Measurements from ENCODE around the gene THSD4. TPM values are rescaled to one million over a fixed set of nuclear protein-coding genes. Genes with fewer than 3 reads are reported as not detected.
A peak's percentile ranks its signal among the peaks of the same experiment; 100 is the strongest.

Gene THSD4
- total RNA-seq, 2 donors from 2014 or later, result 39.8 to 68.3 TPM

DNA sequence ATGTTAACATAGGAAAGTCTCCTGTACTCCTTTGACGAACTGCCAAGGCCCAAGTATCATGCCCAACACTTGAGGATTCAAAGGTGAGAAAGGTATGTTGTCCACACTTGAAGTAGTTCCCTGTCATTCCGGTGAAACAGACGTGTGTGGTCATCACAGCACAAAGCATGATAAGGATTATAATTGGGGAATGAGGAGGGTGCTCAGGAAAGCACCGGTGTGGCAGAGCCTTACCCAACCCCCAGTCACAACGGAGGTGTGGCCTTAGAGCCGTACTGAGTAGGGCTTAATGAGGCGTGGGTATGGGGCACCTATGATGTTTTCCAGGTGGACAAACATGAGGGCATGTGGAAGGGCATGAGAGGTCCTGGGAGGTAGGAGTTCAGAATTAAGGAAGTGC lies 492.1 kb downstream of the THSD4 start:
- no peak for DNase-seq
- intact Hi-C loops (cut with DNase I), result no loop called here

DNA sequence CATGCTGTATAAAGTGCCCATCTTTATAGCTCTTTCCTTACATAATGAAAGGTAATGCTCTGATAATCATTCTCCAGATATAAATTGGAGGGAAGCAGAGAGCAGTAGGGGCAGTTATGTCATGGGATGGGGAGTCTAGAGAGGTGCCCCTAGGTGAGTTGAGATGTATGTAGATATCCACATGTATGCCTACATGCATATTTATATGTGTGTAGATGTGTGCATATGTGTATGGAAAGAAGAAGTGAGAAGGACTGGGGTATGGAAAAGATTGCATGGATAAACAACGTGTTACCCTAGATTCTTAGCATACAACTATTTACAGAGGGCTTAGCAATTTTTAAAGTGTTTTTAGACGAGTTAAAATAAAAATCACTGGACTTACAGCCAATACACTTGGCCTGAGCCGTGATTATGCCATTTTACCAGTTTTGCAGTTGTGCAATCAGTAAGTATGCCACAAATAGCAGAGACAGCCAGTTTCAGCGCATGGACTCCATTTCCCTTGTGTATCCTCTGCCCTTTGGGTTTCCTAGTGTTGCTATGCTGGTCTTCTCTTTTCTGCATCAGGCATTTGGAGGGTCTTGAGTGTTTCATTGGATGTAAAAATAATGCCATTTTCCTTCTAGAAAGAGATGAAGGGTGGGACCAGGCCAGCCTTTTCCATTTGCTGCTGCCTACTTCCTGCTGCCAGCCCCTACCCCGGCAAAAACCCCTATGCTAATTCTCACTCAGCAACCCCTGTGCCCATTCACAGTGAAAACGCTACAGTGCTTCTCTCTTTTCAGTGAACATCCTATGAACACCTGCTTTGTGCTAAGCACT lies 495.7 kb downstream of the THSD4 start:
- ATAC-seq (peak in 1 of 2 donors; percentile 62), DNase-seq (no peak)
- intact Hi-C loops (cut with DNase I), result no loop called here

More for the DNA sequence above, 492.1 kb downstream of the THSD4 start:
- no peak for ATAC-seq

DNA sequence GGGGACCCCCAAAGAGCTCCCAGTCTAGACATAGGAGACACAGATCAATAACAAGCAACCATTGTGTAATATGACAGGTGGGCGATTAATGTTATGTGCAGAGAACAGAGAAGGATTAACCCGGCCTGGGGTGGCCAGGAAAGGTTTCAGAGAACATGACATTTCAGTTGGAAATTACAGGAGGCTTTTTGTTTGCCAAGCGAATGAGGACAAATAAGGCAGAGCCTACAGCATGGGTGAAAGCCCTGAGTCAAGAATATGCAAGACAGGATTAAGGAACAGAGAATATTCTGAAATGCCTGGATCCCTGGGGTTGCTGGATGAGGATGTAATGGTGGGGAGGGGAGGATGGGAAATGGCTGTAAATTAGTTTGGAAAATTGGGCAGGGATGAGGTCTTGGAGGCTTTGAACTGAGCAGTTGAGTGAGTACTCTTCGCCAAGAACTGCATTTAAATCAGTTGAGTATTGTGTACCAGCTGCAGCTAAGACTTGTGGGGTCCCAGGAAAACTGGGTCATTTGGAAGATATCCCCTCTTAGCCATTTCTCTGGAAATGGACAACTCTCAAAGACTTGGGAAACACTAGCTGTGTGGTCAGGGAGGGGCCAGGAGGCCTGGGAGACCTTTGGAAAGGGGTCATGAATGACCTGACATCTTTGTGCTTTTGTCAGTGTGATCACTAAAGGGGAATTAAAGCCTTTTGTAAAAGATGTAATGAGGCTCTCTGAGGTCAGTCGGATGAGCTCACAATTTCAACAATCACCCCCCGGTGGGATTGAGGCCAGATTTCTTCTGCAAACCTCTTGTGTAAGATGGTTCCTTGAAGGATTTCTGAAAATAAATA lies 496.5 kb downstream of the THSD4 start:
- DNase-seq (no peak), ATAC-seq (peak in 1 of 2 donors; percentile 58)
- intact Hi-C loops (cut with DNase I), result no loop called here

DNA sequence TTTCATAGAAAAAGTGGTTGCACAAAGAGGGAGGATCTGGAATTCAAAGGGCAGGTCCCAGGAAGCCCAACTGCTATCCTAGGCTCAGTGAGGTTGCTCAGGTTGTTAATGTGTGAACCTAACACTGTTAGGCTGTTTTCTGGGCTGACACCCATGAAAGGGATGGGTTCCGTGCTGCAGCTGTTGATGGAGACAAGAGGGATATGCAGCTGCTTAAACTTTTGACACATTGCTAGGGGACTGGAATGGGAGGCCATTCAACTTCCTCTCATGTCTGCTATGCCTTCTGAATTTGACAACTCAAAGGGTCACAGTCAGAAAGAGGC lies 497.1 kb downstream of the THSD4 start:
- intact Hi-C loops (cut with DNase I), result no loop called here
- no peak for DNase-seq
- no peak for ATAC-seq

DNA sequence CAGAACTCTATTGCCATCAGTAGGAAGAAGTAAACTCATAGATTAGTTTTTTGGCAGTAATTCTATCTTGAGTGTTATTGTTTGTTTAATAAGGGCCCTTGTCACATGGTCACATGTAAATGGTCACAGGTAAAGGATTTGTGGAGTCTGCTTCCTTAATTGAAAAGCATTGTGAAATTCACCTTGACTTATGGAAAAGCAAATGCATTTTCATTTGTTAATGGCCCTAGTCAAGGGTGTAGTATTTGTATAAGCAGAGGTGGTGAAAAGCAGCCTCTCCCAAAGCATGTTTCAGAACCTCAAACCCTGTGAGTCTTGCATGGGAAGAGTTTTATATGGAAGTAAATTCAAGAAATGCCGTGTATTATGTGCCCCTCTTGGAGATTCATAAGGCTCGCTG lies 497.6 kb downstream of the THSD4 start:
- DNase-seq (no peak), ATAC-seq (no peak)
- intact Hi-C loops (cut with DNase I), result no loop called here

DNA sequence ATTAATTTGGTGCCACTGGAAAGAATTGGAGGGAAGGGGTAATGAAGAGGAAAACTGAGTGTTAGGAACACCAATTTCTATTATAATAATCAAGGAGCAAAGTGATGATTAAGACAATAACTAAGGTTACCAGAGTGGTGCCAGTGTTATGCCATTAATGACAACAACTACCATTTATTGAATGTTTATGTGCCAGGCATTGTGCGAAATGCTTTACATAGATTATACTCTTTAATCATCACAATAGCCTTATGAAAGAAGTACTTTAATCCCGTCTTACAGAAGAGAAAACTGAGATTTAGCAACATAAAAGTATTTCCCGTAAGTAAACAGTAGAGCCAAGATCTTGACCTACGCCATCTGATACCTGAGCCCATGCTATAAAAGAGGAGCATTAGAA lies 507.8 kb downstream of the THSD4 start:
- DNase-seq, result no peak
- ATAC-seq, result no peak
- intact Hi-C loops (cut with DNase I), result no loop called here

DNA sequence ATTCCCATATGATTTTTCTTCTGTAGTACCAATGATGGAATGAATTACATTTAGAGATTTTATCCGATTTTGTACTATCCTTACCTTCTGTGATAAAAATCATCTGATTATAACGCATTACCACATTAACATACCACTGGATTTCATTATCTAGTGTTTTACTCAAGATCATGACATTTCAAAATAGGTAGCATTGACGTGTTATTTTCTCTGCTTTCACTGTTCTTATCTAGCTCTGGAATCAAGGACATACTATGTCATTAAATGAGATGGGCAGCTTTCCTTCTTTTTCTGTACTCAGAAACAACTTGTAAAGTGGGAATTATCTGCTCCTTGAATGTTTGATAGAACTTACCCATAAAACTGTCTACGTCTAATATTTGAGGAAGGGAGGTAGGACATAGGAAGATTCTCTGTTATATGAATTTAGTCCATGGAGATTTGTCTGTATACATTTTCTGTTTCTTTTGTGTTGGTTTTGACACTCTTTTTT lies 511.4 kb downstream of the THSD4 start:
- DNase-seq (no peak), ATAC-seq (no peak)
- intact Hi-C loops (cut with DNase I), result no loop called here

DNA sequence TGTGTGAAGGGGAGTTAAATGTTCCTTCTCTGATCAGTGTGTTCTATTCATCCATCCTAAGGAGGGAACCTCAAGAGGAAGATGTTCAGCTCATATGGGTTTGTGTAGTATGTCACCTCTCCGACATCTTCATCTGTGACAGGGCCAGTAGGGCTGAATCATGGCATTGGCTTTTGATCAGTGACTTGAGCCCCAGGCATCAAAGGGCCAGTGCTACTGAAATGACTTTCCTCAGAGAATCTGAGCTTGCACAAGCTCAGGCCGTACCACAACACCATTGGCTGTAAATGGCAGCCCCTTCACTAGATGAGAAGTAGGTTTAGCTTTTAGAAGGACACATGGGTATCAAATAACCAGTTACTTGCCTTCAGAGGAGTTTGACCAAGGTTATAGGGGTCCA lies 511.9 kb downstream of the THSD4 start:
- ATAC-seq, result no peak
- intact Hi-C loops (cut with DNase I), result no loop called here
- no peak for DNase-seq

DNA sequence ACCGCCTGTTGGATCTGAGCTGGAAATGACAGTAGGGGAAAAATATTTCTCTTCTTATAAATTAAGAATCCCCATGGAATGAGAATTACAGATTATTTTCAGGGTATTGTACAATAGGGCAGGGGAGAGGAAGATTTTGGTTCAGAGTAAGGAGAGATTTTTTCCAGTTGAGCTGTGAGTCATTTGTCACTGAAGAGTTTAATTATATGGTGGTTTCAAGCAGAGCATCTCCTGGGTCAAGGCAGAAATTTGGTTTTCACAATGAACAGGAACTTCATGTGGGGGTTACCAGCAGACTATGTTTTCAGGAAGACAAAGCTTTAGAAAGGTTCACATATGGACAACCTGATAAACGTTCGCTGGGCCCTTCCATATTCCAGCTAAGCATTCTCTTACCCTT lies 512.3 kb downstream of the THSD4 start:
- ATAC-seq, result no peak
- intact Hi-C loops (cut with DNase I), result no loop called here
- DNase-seq, result no peak

DNA sequence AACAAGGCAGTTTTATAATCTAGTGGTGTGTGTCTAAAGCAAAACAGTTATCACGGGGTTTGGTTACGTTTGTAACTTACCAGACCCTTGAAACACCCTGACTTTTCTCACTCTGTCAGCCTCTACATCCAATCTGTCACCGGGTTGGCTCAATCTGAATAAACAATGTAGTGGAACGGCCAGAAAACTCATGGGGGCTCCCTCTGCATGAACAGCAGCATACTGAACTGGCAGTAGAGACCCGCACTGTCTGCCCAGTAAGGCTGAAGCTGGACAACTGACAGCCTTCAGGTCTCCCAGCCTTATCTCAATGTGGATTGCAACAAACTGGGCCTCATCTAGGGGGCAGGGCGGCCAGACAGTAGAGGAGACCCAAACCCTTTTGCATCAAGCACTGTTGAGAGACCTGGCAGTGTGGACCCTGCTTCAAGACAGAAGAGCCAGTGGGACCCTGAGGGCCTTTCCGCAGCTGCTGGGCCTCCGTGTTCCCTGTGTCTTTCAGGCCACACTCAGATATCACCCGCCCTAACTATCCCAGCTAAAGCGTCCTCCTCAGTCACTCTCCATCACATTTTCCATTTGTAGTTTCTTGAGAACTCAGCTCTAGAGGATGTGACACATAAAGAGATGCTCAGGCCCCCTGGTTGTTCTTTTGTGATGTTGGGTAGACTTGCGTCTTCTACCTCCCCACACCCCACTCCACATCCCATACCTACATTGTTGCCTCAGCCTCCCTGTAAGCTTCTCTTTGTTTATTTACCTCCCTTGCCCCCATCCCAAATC lies 513.9 kb downstream of the THSD4 start:
- intact Hi-C loops (cut with DNase I), result no loop called here
- DNase-seq (no peak), ATAC-seq (peak in 1 of 2 donors; percentile 18)

DNA sequence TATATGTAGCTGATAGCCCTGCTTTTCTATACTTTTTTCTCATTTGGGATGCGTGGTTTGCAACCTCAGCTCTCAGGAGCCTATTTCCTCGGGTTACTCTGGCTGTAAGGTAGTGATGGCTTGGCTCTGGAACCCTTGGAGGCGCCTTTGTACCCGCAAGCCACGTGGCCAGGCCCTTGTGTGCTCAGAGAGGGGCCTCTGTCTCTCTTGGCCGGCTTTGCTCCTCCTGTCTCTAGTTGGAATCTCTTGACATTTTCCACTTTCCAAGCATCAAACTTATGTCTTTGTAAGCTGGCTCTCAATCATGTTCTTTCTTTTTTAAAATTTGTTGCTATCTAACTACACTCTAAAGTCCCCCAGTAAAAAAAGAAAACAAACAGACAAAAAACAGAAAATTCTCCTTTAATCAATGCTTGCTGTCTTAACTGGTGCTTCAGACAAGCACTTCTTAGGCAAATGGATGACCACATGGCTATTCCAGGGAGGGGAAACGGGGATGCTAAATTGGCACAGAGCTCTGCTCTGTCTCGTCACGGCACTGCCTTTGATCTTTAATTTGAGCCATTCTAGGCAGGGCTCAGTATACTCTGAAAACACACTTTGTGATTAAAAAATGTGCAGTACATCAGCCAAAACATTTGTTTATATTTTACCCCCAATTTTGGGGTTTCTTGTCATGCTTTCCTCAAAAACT lies 514.7 kb downstream of the THSD4 start:
- peak; percentile 32 to 65 for ATAC-seq
- DNase-seq, result no peak
- intact Hi-C loops (cut with DNase I), result no loop called here

DNA sequence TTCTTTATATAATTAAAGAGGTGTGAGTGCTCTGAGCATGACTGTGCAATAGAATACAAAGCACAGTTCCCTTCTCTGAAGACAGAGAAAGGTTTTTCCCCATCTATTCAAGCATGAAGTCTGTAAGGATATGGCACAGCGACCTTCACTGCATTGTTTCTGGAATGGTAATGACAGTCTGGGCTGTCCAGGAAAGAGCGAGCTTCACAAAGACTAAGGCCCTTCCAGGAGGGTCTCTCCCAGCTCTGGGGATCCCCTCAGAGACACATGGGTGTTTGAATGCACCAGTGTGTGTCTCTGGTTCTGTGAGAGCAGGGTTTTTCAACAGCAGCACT lies 515.2 kb downstream of the THSD4 start:
- no peak for DNase-seq
- ATAC-seq, result no peak
- intact Hi-C loops (cut with DNase I), result no loop called here

DNA sequence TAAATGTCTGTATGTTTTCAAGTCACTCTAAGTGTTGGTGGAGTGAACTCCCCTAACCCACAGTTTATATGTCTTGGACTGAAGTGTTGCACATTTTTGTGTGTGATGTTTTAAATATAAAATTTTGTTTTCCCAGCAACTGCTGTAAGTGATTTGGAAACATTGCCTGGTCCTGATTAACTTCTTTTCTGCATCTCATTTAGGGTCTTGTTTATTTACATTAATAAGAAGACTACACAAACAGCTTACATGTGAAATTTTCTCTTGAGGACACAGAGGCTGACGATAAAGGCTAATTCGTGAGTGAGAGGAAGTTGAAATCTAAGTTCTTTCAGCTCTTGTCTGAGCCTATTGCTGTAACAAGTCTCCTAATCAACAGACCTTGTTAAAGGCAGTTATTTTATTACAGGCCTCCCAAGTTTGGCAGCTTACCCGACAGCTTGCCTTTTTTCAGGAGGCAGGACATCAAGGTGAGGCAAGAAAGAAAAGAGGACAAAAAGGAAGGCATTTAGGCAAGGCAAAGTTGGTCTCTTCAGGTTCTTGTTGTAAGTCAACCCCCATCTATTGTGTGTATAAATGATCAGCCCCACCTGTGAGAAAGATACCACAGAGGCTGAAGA lies 517.4 kb downstream of the THSD4 start:
- intact Hi-C loops (cut with DNase I), result no loop called here
- ATAC-seq (no peak), DNase-seq (no peak)

DNA sequence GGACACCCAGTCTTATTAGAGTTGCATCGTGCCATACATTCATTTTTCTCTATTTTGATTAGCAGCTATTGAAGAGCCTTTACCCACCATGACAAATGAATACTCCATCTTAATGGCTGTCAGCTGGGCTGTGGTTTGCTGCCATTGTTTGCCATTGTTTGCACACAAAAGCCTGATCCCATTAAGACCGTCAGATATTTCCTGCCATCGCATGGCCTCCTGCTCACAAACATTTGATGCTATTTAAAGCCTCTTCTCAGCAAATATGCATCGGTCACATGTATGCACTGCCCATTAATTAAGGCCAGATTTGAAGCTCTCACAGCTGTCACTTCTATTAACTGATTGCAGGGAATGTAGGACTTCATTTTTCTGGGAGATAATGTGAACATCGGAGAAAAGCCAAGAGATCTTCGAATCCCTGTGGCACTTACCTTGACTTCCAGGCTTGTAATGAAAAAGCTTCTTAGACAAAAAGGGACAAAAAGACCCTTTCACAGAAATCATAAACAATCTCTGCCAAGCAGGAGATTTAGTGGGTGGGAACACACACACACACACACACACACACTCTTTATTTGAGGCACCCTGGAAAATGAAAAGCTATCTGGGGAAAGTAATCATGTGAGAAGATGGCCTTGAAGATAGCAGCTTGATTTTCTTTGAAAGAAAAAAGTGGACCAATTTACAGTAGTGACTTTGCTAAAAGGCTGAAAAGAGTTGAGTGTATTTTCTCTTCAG lies 519.7 kb downstream of the THSD4 start:
- intact Hi-C loops (cut with DNase I), result no loop called here
- ATAC-seq (no peak), DNase-seq (no peak)

DNA sequence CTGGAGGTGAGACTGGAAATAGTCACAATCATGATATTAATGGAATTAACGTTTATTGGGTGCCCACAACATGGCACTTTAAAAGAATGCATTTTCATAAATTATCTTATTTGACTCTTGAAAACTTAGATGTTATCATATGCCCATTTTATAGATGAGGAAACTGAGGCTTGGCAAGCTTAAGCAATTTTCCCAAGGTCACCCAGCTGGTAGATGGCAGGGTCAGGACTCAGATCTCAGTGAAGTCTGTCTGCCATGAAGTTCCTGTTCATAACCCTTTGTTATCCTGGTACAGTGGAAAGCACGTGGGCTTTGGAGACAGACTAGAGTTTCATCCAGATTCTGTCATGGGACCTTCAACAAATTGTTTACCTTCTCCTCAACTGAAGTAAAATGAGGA lies 520.5 kb downstream of the THSD4 start:
- ATAC-seq (no peak), DNase-seq (no peak)
- intact Hi-C loops (cut with DNase I), result no loop called here

DNA sequence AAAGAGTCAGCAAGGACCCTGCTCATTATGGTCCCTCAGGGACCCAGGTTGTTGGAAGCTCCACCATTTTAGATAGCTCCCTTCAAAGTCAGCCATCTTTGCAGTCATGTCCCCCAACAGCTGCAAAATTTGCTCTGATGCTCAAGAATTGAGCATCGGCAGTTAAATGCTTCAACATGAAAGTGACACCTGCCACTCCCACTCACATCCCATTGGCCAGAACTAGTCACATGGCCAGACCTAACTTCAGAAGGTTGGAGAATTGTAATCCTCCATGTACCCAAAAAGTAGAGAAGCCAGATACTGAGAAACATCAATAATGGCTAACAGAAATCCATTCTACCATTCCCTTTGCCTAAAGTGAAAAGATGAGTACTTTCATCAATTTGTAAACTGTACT lies 523.6 kb downstream of the THSD4 start:
- no peak for ATAC-seq
- DNase-seq, result no peak
- intact Hi-C loops (cut with DNase I), result no loop called here

DNA sequence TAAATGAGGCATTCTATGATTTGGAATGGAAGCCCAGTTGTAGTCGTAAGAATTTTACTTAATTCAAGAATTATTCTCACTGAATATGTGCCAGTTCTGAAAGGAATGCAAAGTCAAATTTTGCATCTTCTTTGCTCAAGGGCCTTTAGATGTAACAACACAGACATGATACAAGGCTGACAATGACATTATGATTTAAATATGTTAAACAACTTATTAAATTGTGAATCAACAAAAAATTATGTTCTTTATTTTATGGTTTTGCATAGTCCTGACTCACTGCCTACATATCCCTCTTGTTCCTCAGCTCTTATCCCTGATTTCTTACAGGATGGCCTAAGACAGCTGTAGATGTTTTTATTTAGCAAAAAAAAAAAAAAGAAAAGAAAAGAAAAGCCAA lies 524.2 kb downstream of the THSD4 start:
- DNase-seq (no peak), ATAC-seq (no peak)
- intact Hi-C loops (cut with DNase I), result no loop called here

DNA sequence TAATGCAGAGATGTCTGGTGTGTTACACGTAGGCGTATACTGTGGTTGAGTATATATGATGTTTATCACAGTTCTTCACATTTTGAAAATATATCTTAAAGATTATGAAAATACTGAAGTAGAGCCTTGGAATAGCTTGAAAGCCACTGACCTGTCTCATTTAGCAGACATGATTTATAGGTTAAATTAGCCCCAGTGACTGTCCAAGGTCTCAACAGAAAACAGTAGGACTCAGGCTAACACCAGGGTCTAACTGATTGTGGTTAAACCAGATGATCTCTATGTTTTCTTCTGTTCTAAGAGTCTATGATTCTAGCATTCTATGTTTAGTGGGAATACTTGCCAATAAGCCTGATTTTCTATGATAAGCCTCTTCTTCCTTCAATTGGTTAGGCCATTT lies 528.6 kb downstream of the THSD4 start:
- DNase-seq (no peak), ATAC-seq (no peak)
- intact Hi-C loops (cut with DNase I), result no loop called here

Measured in left cardiac atrium (tissue), 4 donors.